Measurements from ENCODE around the gene GBGT1. TPM values are rescaled to one million over a fixed set of nuclear protein-coding genes. Genes with fewer than 3 reads are reported as not detected.
A peak's percentile ranks its signal among the peaks of the same experiment; 100 is the strongest.

GBGT1 gene
- total and polyA plus RNA-seq, 9 of the 15 experiments (the other 6 are each of a cell fraction or from before 2014, with no cell fraction given) = 0.55 to 25.8 (median 13.7) TPM

- TF ChIP-seq SMARCE1 (IDR thresholded peaks at IDR 0.05) = 0 out of 2 replicates have a peak, but pooled peaks have one; percentile 39
- TF ChIP-seq KDM1A (IDR thresholded peaks at IDR 0.05) = 0 out of 4 replicates have a peak, but pooled peaks of 1 of the 2 experiments have one; percentile 6
- peak; percentile 51 for TF ChIP-seq USF2 (CRISPR knock-in tag; IDR thresholded peaks at IDR 0.05)
- no peak for TF ChIP-seq KAT8 (IDR thresholded peaks at IDR 0.05; ENCODE audit: low read depth)
- no peak for TF ChIP-seq GABPB1 (CRISPR knock-in tag; IDR thresholded peaks at IDR 0.05)
- TF ChIP-seq MBD2 (IDR thresholded peaks at IDR 0.05; ENCODE audit: borderline replicate concordance, low read depth) = no peak
- peak; percentile 27; the same call in 1 of the 2 replicates for TF ChIP-seq CREM (IDR thresholded peaks at IDR 0.05; ENCODE audit: low read depth)
- no peak for TF ChIP-seq ZNF551 (CRISPR knock-in tag; IDR thresholded peaks at IDR 0.05)
- no peak for TF ChIP-seq ZFP30 (CRISPR knock-in tag; IDR thresholded peaks at IDR 0.05; ENCODE audit: borderline replicate concordance)
- no peak for TF ChIP-seq WHSC1 (IDR thresholded peaks at IDR 0.05; ENCODE audit: low read length)
- no peak for TF ChIP-seq RREB1 (CRISPR knock-in tag; IDR thresholded peaks at IDR 0.05)
- no peak for TF ChIP-seq ZNF589 (CRISPR knock-in tag; IDR thresholded peaks at IDR 0.05; ENCODE audit: low read depth)
- no peak for TF ChIP-seq ZNF668 (CRISPR knock-in tag; IDR thresholded peaks at IDR 0.05)
- no peak for TF ChIP-seq ETS1 (conservative IDR thresholded peaks at IDR 0.05; ENCODE audit: control insufficient read depth, low read depth, low read length)
- TF ChIP-seq SMARCA5 (IDR thresholded peaks at IDR 0.05) = peak; percentile 83; the same call in 1 of the 2 replicates
- TF ChIP-seq ZNF764 (CRISPR knock-in tag; IDR thresholded peaks at IDR 0.05; ENCODE audit: low read depth) = no peak
- peak; percentile 84 for TF ChIP-seq ZFP36 (IDR thresholded peaks at IDR 0.05; ENCODE audit: low read depth, low read length, partially characterized antibody)
- no peak for TF ChIP-seq BMI1 (IDR thresholded peaks at IDR 0.05; ENCODE audit: low read length)
- no peak for TF ChIP-seq ZHX1 (conservative IDR thresholded peaks at IDR 0.05; ENCODE audit: low read length)
Measured at GRCh38 chr9:133121198-133121914, 42.4 kb downstream of the GBGT1 start, which contains the start of gene RALGDS (continued).

Data from K562 (cell line).